Neural cell (in vitro differentiated cells): ENCODE data around the gene DISP2.

ENCODE experiments used
- EP300 ChIP-seq: fragments of 450-650 bp; conservative IDR thresholded peaks from 2 replicates; pipeline ENCODE4 v1.6.1; 2014; ENCODE audit warnings: antibody characterized with exemption, mild to moderate bottlenecking, moderate library complexity; ENCODE audit not compliant: poor library complexity, severe bottlenecking
- EZH2 ChIP-seq: fragments of 200-600, 300-800 bp; shearing (Covaris generic), sonication (generic); IDR thresholded peaks from 2 replicates; pipeline ENCODE4 v1.6.1; 2014; ENCODE audit warnings: antibody characterized with exemption, low read length, borderline replicate concordance, mild to moderate bottlenecking; ENCODE audit not compliant: insufficient read depth, poor library complexity, severe bottlenecking
- MXI1 ChIP-seq: fragments of 450-650 bp; conservative IDR thresholded peaks from 2 replicates; pipeline ENCODE4 v1.6.1; 2014; ENCODE audit warnings: antibody characterized with exemption, mild to moderate bottlenecking; ENCODE audit not compliant: poor library complexity, severe bottlenecking
- POLR2AphosphoS5 ChIP-seq: IDR thresholded peaks from 2 replicates; pipeline ENCODE4 v1.6.1; 2012
- TAF1 ChIP-seq: IDR thresholded peaks from 2 replicates; pipeline ENCODE4 v1.6.1; 2012; ENCODE audit warnings: low read depth
- TF ChIP-seq, protein P1 (sequence below): fragments of 450-650 bp; IDR thresholded peaks from 2 replicates; pipeline ENCODE4 v1.5.1; 2014; ENCODE audit warnings: antibody characterized with exemption, mild to moderate bottlenecking, moderate library complexity; ENCODE audit not compliant: poor library complexity, severe bottlenecking

DNA sequence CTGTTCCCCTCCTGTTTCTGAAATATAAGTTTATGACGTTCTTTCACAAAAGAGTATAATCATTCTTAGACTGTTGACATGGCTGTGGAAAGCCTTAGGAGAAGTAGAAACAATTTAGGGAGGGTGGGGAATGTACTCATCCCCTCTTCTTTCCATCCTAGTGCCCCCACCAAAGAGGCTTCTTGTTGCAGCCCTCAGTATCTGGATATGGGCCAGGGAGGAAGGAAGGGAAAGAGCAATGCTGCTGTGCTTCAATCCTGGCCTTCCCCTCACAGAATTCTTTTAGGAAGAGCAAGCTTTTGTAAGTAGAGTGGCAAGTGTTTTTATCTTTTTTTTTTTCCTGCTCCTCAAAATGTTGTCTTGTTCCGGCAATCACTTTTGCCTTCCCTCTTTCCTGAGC lies 32.8 kb upstream of the DISP2 start:
- TF ChIP-seq, protein P1, sequence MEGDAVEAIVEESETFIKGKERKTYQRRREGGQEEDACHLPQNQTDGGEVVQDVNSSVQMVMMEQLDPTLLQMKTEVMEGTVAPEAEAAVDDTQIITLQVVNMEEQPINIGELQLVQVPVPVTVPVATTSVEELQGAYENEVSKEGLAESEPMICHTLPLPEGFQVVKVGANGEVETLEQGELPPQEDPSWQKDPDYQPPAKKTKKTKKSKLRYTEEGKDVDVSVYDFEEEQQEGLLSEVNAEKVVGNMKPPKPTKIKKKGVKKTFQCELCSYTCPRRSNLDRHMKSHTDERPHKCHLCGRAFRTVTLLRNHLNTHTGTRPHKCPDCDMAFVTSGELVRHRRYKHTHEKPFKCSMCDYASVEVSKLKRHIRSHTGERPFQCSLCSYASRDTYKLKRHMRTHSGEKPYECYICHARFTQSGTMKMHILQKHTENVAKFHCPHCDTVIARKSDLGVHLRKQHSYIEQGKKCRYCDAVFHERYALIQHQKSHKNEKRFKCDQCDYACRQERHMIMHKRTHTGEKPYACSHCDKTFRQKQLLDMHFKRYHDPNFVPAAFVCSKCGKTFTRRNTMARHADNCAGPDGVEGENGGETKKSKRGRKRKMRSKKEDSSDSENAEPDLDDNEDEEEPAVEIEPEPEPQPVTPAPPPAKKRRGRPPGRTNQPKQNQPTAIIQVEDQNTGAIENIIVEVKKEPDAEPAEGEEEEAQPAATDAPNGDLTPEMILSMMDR = no peak
- TF ChIP-seq EZH2 (no peak), POLR2AphosphoS5 (no peak), MXI1 (no peak), EP300 (no peak), TAF1 (no peak)
